HG03378 (cell line): Measurements from ENCODE around the gene LGR4.
"Not testable (repeated sequence)": the region's sequence is repeated elsewhere in the genome, so short reads cannot be mapped to it uniquely, and the experiment has no call there.

Source experiments
- ATAC-seq: cut with Tn5 transposase; IDR thresholded peaks from one replicate; pipeline ENCODE4 v1.9.1; 2021; ENCODE audit warnings: mild to moderate bottlenecking, moderate library complexity; ENCODE audit not compliant: unreplicated experiment

LGR4 gene

GRCh38 chr11:27460158-27460978 lies 12.2 kb downstream of the LGR4 start:
- no peak for ATAC-seq

- ATAC-seq: no peak
These were observed 13.4 kb downstream of the LGR4 start for GRCh38 chr11:27459191-27459590.

- no peak for ATAC-seq
These were observed 14.4 kb downstream of the LGR4 start for GRCh38 chr11:27458182-27458581.

GRCh38 chr11:27456795-27457329 lies 15.7 kb downstream of the LGR4 start:
- no peak for ATAC-seq

- ATAC-seq: no peak
These were observed 16.3 kb downstream of the LGR4 start for GRCh38 chr11:27456140-27456794.

GRCh38 chr11:27455667-27456066 lies 16.9 kb downstream of the LGR4 start:
- no peak for ATAC-seq

- no peak for ATAC-seq
These were observed 18.9 kb downstream of the LGR4 start for GRCh38 chr11:27453701-27454100.

GRCh38 chr11:27452147-27452546 lies 20.4 kb downstream of the LGR4 start:
- ATAC-seq: no peak

GRCh38 chr11:27451244-27451965 lies 21.2 kb downstream of the LGR4 start:
- ATAC-seq: no peak

GRCh38 chr11:27448184-27448540 lies 24.4 kb downstream of the LGR4 start:
- ATAC-seq: not testable (repeated sequence)

GRCh38 chr11:27447288-27448183 lies 25.1 kb downstream of the LGR4 start:
- ATAC-seq: no peak

GRCh38 chr11:27445625-27446024 lies 27.0 kb downstream of the LGR4 start:
- no peak for ATAC-seq

- ATAC-seq: no peak
These were observed 27.8 kb downstream of the LGR4 start for GRCh38 chr11:27444801-27445215.

GRCh38 chr11:27443746-27444507 lies 28.7 kb downstream of the LGR4 start:
- no peak for ATAC-seq

GRCh38 chr11:27443227-27443626 lies 29.4 kb downstream of the LGR4 start:
- no peak for ATAC-seq

GRCh38 chr11:27440090-27440489 lies 32.5 kb downstream of the LGR4 start:
- ATAC-seq: no peak

- ATAC-seq: no peak
These were observed 34.0 kb downstream of the LGR4 start for GRCh38 chr11:27438595-27438981.

- no peak for ATAC-seq
These were observed 34.6 kb downstream of the LGR4 start for GRCh38 chr11:27437829-27438594.

- ATAC-seq: no peak
These were observed 35.7 kb downstream of the LGR4 start for GRCh38 chr11:27436916-27437315.
